RWPE1 (cell line): Measurements from ENCODE around the gene PDLIM3.

Source experiments
- CTCF ChIA-PET: fragments of 350-600 bp; sonication (Branson Sonifier 250); formaldehyde crosslinking; extraction: SDS; loops from one replicate; lab custom pipeline; 2021; lab: Yijun Ruan, JAX
- POLR2A ChIA-PET: fragments of 400-600 bp; formaldehyde crosslinking; extraction: SDS; loops from one replicate; lab custom pipeline; 2020; ENCODE audit warnings: antibody characterized with exemption; ENCODE audit not compliant: low non-redundant PET; lab: Yijun Ruan, JAX
- DNase-seq: peaks from one replicate; pipeline ENCODE4 v3.0.0; 2012; ENCODE audit warnings: low spot score
- H3K27ac ChIP-seq: fragments of 450-650 bp; 2 replicates; pipeline ENCODE4 v1.5.1; 2017
- CTCF ChIP-seq: fragments of 450-650 bp; conservative IDR thresholded peaks from 2 replicates; pipeline ENCODE4 v1.5.1; 2017; ENCODE audit warnings: low read depth, mild to moderate bottlenecking

Gene PDLIM3

GRCh38 chr4:185524888-185525863 is 10.1 kb downstream of the PDLIM3 start:
- no peak for TF ChIP-seq CTCF
- no peak for DNase-seq
- no peak overlapping the region for H3K27ac ChIP-seq
- CTCF ChIA-PET: interaction anchor here (0.9 kb wide), 1 partner anchor 12 kb away, joined by 5 read pairs; no protein-coding TSS in a partner anchor
- POLR2A ChIA-PET: no interaction called here

GRCh38 chr4:185523862-185524261 is 11.4 kb downstream of the PDLIM3 start:
- no peak for TF ChIP-seq CTCF
- no peak overlapping the region for H3K27ac ChIP-seq
- no peak for DNase-seq
- ChIA-PET POLR2A (no interaction called here), CTCF (no interaction called here)

GRCh38 chr4:185522451-185522850 is 12.9 kb downstream of the PDLIM3 start:
- no peak overlapping the region for H3K27ac ChIP-seq
- no peak for DNase-seq
- no peak for TF ChIP-seq CTCF
- ChIA-PET CTCF (no interaction called here), POLR2A (no interaction called here)

GRCh38 chr4:185520119-185520518 is 15.2 kb downstream of the PDLIM3 start:
- no peak for DNase-seq
- H3K27ac ChIP-seq: no peak overlapping the region
- TF ChIP-seq CTCF: no peak
- POLR2A ChIA-PET: no interaction called here
- CTCF ChIA-PET: no interaction called here

GRCh38 chr4:185518494-185518893 is 16.8 kb downstream of the PDLIM3 start:
- ChIA-PET POLR2A (no interaction called here), CTCF (interaction anchor here (0.5 kb wide), 1 partner anchor 379 kb away, joined by 3 read pairs; no protein-coding TSS in a partner anchor)
- no peak for DNase-seq
- no peak for TF ChIP-seq CTCF
- no peak overlapping the region for H3K27ac ChIP-seq

- CTCF ChIA-PET: interaction anchor here (1.3 kb wide), 1 partner anchor 80 kb away, joined by 3 read pairs; no protein-coding TSS in a partner anchor
- H3K27ac ChIP-seq: no peak overlapping the region
- DNase-seq: no peak
- POLR2A ChIA-PET: no interaction called here
- no peak for TF ChIP-seq CTCF
These were observed 17.2 kb downstream of the PDLIM3 start for GRCh38 chr4:185518069-185518468.
